NCI-H2227 (cell line): ENCODE data around the gene TAP1.
"Not testable (repeated sequence)": the region's sequence is repeated elsewhere in the genome, so short reads cannot be mapped to it uniquely, and the experiment has no call there.

Experiments used
- DNase-seq: peaks from one replicate; lab custom pipeline; 2025; ENCODE audit not compliant: unreplicated experiment; lab: John Stamatoyannopoulos, UW

The TAP1 gene, protein sequence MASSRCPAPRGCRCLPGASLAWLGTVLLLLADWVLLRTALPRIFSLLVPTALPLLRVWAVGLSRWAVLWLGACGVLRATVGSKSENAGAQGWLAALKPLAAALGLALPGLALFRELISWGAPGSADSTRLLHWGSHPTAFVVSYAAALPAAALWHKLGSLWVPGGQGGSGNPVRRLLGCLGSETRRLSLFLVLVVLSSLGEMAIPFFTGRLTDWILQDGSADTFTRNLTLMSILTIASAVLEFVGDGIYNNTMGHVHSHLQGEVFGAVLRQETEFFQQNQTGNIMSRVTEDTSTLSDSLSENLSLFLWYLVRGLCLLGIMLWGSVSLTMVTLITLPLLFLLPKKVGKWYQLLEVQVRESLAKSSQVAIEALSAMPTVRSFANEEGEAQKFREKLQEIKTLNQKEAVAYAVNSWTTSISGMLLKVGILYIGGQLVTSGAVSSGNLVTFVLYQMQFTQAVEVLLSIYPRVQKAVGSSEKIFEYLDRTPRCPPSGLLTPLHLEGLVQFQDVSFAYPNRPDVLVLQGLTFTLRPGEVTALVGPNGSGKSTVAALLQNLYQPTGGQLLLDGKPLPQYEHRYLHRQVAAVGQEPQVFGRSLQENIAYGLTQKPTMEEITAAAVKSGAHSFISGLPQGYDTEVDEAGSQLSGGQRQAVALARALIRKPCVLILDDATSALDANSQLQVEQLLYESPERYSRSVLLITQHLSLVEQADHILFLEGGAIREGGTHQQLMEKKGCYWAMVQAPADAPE

DNA sequence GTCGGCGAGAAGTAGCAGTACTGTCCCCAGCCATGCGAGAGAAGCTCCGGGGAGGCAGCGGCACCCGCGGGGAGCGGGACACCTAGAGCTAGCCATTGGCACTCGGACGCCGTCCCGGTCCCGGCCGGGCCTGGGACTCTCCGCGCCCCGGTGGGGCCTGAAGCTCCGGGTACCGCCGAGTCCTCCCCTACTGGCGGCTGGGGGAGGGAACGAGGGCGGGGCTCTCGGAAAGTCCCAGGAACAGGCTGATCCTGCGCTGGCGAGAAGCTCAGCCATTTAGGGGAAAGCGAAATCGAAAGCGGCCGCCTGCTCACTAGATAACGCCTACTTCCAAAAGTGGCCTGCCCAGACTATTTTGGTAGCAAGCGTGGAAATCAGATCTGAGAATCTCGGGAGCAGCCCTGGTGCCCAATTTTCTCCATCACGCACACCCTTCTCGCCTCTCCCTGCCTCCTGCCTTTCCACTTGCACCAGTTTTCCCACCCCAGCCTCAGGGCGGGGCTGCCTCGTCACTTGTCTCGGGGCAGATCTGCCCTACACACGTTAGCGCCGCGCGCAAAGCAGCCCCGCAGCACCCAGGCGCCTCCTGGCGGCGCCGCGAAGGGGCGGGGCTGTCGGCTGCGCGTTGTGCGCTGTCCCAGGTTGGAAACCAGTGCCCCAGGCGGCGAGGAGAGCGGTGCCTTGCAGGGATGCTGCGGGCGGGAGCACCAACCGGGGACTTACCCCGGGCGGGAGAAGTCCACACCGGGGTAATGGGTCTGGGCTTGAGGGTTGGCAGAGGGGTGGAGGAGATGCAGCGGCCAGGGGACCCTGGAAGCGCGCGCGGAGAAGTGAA, at the start of gene TAP1, which contains the start of gene PSMB9:
TSS of gene TAP1 (minus strand) at position 164 of the 835 bp plus-strand sequence. CDS start at position 96, 68 bp downstream.
TSS of gene PSMB9 (plus strand) at position 652 of the 835 bp plus-strand sequence. CDS start at position 690, 38 bp downstream.
- DNase-seq: peak; percentile 94

DNA sequence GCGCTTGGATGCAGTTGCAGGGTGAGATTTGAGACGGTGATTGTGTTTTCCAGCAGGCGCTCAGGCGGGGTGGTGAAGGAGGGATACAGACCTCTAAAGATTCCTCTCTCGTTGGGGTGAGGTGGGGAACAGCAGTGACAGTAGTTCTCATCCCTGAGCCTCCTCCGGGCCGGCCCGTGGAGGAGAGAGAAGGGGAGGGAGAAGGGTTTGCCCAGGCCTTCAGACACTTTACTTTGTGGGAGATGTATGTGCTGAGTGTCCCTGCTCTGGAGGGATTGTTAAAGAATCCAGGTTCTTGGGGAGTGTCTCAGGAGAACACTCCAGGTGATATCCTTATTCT, 41.5 kb upstream of the TAP1 start:
- DNase-seq: no peak

GRCh38 chr6:32894085-32895005, 40.8 kb upstream of the TAP1 start:
- DNase-seq: peak; percentile 97

- no peak for DNase-seq
Observed at GRCh38 chr6:32890831-32891230, 37.3 kb upstream of the TAP1 start.

- DNase-seq: no peak
Observed at GRCh38 chr6:32889533-32889932, 36.0 kb upstream of the TAP1 start.

DNA sequence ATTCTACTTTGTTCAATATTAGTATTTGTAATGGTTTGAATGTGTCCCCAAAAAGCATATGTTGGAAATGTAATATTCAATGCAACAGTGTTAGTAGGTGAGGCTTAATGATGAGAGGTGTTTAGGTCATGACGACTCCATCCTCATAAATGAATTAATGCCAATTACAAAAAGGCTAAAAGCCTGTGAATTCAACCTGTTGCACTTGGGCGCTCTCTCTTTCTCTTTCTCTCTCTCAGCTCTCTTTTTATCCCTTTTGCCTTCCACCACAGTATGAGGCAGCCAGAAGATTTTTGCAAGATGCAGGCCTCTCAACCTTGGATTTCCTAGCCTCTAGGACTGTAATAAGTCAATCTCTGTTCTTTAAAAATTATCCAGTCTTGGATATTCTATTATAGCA, 35.1 kb upstream of the TAP1 start:
- DNase-seq: no peak

GRCh38 chr6:32887616-32888015, 34.1 kb upstream of the TAP1 start:
- no peak for DNase-seq

DNA sequence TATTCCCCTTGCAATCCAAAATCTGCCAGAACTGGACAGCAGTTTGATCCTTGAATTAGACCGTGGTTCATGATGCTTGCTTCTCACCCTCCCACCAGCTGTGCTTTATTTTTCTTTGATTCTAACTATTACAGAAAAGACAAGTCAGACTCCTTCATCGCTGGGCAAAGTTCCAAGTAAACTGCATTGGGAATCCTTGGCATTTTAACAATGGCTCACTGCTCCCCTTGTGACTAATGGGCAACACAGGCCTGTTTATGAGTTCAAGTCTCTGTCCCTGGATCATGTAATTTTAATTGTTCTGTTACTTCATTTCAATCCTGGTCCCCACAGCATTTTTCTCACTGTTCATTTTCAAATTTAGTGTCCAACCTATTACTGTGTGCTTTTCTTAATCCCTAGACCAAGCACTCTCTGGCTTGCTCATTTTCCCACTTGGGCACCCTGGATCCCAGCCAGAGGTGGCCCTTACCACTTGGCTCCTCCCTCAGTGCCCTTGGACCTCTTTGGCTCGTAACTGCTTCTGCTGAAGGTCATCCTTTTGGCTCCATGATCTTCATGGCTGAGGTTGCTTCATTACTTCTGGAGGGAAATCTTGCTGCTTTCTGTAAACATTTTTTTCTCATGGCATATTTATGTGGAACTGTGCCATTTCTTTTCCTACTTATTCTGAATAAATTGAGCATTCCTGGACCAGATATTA, 33.3 kb upstream of the TAP1 start:
- peak; percentile 8 for DNase-seq

DNA sequence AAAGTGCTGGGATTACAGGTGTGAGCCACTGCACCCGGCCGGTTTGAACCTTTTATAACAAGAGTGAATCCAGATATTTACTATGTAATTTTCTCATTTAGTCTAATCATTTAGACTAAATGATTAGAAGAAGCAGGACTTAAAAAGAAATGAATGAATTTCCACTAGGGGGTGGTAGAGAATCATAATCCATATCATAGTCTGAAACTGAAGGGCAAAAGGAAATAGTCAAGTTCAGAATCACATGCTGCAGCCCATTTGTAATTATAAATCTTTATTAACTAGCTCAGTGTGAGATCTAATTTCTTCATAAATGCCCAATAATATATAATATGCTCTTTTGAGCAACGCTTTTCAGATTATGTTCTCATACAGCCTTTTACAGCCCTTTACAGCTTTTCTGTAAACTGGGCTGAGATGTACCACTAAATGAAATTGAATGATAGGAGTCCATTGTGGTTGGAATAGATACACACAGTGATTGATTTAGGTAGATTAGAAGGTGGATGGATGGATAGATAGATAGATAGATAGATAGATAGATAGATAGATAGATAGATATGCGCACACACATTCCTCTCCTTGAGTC, 32.3 kb upstream of the TAP1 start:
- peak; percentile 66 for DNase-seq

GRCh38 chr6:32883789-32884188, 30.3 kb upstream of the TAP1 start:
- DNase-seq: peak; percentile 13

DNA sequence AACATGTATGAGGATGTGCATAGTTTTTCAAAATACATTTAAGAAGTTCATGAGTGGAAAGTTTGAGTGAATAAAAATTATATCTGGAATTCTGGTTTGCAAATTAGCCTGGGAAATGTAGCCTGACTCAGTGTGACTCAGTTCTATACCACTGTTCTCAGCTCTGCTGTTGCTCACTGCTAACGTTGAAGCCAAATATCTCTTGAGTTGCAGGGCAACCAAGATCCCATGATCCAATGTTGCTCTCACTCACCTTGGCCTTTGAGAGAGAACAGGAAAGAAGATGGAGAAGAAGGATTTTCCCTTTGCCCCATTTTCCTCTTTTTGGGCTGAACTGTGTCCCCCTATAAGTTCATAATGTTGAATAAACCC, 29.4 kb upstream of the TAP1 start:
- no peak for DNase-seq

DNA sequence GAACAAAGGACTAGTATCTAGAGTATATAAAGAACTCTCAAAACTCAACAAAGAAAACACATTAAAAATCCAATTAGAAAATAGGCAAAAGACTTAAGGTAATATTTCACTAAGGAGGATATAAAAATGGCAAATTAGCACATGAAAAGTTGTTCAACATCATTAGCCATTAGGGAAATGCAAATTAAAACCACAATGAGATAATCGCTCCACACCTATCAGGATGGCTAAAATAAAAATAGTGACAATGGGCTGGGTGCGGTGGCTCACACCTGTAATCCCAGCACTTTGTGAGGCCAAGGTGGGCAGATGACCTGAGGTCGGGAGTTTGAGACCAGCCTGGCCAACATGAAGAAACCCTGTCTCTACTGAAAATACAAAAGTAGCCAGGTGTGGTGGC, 27.5 kb upstream of the TAP1 start:
- DNase-seq: not testable (repeated sequence)

DNA sequence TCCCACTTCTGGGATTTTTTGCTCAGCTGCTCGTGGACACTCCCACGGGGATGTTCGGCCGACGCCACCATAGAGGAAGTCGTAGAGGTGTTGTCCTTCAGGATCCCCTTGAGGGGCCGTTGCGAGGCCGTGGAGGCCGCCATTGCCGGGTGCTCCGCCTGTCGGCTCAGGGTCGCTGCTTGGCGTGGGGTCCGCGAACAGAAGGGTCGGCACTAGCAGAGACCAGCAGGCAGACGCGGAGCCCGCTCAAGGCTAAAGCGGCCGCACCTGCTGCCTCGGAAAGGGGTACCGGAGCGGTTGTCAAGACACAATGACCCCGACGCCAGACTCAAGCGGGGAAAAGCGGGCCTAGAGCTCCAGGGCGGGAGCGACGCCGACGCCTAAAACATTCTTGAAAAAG, 26.2 kb upstream of the TAP1 start:
- no peak for DNase-seq

DNA sequence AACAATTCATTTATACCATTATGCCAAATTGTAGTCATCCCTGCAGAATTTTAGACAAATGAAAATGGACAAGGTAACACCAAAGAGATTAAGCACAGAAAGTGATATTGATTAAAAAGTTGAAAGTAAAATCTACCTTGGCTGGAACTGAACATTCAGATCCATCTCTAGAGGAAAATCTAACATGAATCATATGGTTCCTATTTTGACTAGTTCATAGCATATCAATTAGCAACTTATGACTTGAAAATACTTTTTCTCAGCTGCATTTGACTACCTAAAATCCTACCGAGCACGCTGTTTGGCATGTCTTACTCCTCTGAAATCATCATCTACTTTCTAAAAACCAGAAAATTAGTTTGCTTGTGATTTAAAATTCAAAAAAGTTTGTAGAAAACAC, 23.1 kb upstream of the TAP1 start:
- no peak for DNase-seq

DNA sequence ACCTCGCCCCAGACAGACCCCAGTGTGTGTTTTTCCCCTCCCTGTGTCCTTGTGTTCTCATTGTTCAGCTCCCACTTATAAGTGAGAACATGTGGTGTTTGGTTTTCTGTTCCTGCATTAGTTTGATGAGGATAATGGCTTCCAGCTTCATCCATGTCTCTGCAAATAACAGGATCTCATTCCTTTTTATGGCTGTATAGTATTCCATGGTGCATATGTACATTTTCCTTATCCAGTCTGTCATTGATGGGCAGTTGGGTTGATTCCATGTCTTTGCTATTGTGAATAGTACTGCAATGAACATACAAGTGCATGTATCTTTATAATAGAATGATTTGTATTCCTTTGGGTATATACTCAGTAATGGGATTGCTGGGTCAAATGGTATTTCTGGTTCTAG, 20.4 kb upstream of the TAP1 start:
- DNase-seq: not testable (repeated sequence)

- DNase-seq: peak; percentile 87
Observed at GRCh38 chr6:32868257-32868788, 14.8 kb upstream of the TAP1 start.

GRCh38 chr6:32867554-32868256, 14.2 kb upstream of the TAP1 start:
- no peak for DNase-seq

DNA sequence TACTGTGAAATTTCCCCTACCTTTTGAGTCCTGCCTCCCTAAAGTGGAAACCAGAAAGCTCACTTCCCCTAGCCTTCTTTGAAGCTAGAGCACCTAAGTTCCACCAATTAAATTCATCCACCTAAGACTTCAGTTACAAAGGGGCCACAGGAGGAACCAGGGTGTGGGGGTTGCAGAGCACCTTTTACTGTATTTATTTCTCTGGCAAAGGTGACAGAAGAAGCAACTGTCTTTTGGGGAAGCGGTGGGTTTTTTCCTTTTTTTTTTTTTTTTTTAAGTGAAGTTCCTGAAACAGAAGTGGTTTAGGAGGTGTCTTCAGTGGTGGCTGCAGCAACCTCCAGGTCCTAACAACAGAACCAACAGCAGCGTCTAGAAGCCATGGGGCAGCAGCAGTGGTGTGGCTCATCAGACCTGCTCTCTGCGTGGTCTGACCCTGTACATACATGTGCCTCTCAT, 13.5 kb upstream of the TAP1 start:
- no peak for DNase-seq
